Epithelial cell of prostate (primary cell): ENCODE measurements around the gene STK32B.
"Not testable (repeated sequence)": the region's sequence is repeated elsewhere in the genome, so short reads cannot be mapped to it uniquely, and the experiment has no call there.

Source experiments
- DNase-seq: peaks from one replicate; pipeline ENCODE4 v3.0.0-alpha.2; 2011; ENCODE audit warnings: low read depth, low spot score
- H3K27ac ChIP-seq: fragments of 450-650 bp; 2 replicates; pipeline ENCODE4 v1.5.1; 2017; ENCODE audit warnings: mild to moderate bottlenecking

Gene STK32B

DNA sequence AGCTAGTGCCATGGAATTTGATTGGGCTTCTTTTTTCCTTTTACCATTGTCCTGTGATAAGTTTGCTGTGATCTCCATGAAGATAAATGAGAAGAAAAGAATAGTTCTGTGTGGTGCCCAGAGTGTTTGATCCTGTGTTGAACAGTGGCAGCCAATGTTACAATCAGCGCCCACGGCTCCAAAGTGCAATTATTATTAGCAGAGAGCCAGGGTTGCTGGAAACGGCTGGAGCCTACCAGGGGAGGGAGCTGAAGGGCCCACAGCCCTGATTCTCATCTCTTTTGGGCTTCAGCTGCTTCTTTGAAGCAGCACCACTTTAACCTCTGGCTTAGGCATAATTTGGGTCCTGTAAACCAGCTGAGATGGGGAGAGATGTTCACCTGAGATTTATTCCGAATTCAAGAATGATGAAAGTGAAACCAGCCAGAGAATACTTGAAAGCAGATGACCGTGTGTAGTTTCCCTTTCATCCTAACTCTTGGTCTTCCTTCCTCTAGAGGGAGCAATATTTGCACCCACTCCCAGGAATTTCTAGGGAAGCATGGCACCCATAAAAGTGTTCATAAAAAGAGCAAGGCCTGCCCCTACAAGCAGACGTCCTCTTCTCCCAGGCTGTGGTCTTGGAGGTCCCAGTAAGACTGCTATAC, 358.8 kb downstream of the STK32B start:
- no peak for DNase-seq
- H3K27ac ChIP-seq: no peak overlapping the region

DNA sequence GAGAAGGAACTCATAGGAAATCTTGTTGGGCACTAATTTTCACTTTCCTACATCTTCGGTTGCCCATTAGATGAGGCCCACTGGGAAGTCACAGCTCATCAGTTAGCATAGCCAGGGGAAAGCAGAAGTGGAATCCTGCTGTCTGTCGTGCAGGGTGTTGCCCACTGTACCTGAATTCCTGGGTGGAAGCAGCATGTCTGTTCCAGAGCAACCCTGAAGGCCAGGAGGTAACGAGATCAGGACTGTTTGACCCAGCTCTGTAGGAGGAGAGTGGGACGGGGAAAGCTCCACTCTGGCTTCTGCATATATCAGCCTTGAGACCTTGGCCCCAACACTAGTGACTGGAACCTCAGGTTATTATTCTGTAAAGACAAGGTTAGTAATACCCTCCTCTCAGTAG, 361.0 kb downstream of the STK32B start:
- no peak overlapping the region for H3K27ac ChIP-seq
- DNase-seq: no peak

DNA sequence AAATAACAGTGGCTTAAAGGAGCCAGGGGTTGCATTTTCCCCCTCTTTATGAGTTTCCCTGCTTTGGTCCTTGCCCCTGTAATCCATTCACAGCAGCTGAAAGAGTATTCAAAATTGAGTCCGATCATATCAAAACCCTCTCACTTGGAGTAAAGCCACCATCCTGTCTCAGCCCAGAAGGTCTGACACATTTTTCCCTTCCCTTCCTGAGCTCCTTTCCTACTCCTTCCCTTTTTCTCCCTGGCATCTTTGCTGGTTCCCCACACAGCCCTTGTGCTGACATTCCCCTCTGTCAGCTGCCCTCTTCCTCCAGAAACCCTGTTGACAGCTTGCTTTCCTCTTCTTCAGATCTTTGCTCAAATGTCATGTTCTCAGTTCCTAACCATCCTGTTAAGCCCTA, 361.5 kb downstream of the STK32B start:
- no peak for DNase-seq
- no peak overlapping the region for H3K27ac ChIP-seq

DNA sequence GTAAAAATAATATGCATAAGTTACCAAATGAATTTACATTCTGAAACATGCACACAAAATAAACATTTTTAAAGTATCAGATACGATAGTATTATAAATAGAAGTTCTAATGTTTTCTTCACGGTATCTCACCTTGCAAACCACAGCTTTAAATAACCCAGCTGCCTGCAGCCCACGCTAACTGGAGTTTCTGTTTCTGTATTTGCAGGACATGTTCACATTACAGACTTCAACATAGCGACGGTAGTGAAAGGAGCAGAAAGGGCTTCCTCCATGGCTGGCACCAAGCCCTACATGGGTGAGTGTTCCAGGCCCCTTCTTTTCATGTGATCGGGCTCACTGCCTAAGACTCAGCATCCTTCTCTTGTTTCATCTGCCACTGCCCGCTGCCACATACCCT, 365.4 kb downstream of the STK32B start:
- no peak for DNase-seq
- no peak overlapping the region for H3K27ac ChIP-seq

DNA sequence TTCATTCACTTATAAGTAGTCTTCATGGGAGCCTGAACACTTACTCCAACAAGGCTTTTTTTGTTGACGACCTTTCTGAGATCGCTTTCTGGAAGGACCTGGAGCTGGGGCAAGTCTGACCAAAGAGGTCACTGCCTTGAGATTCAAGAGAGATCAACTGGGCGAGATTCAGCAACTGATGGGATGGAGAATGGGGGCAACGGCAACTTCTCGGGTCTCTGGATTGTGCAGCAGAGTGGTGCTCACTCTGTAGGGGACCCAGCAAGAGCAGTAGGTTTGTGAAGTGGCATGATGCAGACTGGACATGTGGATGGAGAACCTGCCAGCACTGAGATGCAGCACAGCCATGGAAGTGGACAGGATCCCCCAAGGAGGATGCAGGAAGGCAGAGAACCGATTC, 369.0 kb downstream of the STK32B start:
- H3K27ac ChIP-seq: no peak overlapping the region
- no peak for DNase-seq

DNA sequence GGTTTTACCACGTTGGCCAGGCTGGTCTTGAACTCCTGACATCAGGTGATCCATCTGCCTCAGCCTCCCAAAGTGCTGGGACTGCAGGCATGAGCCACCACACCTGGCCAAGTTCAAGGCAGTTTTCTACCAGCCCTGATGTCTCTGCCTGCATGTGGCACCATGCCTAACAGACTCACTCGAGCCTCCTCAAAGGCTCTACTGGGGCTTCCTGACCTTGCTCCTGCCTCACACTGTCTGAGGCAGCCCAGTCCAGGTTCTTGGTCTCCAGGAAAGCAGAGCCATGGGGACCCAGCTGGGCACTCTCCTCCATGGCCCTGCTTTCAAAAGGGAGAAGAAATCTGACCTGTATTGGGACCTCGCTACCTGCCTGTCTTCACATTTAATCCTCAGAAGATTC, 370.1 kb downstream of the STK32B start:
- no peak for DNase-seq
- H3K27ac ChIP-seq: no peak overlapping the region

DNA sequence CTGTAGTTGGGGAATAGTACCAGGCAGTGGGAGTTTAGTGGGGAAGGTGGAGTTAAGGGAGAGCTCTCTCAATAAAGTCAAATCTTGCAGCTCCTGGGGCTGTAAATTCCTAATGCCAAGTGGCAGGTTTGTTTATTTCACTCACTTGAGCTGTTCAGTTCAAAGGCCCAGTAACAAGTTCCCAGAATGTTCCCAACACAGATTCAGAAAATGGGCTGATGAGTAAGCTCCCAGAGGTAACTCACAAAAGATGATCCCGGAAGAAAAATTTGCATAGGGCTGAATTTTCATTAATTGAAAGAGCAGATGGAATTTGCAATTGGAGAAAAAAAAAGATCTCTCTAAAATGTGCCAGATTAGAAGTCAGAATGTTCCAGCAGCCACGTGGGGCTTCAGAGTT, 370.9 kb downstream of the STK32B start:
- no peak overlapping the region for H3K27ac ChIP-seq
- no peak for DNase-seq

DNA sequence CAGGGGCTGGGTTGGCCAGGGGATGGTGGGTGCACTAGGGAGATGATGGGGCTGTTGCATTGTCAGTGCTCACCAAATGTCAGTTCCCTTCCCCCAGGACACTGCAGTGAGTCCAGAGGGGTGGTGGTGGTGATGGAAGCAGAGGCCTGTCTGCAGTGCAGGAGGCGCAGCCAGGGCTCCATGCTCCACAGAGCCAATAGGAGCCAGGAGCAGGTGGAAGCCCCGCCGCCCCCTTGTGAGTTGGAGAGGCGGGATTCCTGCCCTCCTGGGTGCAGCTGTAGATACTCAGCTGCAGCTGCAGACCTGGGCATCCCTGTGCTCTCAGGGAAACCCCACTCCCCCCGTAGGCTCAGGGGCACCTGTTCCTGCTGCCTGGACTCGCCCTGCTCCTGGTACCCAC, 372.4 kb downstream of the STK32B start:
- DNase-seq: no peak
- H3K27ac ChIP-seq: no peak overlapping the region

DNA sequence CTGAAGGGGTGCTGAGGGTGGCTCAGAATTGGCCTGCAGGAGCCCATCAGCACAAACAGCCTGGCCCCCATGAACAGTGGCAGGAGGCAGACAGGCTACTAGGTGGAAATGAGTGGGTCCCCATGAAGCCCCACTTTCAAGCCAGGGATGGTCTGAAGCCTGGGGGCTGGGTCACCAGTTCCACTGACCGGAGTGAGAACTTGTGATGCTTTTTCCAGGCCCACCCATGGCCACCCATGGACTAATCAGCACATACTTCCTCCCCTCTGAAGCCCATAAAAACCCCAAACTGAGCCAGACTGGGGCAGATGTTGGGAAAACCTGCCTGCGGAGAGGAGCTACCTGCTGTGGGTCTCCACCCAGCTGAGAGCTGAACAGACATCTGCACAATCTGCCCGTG, 372.9 kb downstream of the STK32B start:
- no peak for DNase-seq
- no peak overlapping the region for H3K27ac ChIP-seq

DNA sequence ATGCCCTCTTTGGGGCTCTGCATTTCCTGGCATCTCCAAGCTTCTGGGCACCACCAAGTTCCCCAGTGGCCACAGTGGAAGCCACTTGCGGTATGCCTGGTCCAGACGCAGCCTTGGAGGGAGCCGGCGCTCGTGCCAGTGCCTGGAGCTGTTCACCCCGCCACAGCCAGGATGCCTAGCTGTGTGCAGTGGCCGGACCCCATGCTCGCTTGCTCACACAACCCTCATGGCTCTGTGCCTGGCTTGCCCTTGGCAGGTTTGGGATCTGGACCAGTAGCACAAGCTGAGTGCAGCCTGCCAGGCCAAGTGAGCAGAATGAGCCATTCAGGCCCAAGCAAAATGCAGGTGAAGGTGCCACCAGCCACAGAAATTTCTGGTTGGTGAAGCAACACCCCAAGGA, 373.6 kb downstream of the STK32B start:
- no peak overlapping the region for H3K27ac ChIP-seq
- no peak for DNase-seq

DNA sequence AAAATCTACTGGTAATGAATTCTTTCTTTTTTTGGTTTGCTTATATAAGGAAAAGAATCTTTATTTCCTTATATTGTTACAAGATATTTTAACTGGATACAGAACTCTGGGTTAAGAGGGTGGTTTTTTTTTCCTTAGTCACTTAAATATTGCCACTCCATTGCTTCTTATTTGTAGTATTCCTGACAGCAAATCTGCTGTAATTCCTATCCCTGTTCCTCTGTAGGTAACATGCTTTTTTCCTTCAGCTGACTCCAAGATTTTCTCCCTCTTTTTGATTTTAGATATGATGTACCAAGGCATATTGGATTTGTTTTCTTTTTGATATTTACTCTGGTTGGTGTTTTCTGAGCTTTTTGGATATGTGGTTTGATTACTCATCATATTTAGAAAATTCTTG, 378.5 kb downstream of the STK32B start:
- H3K27ac ChIP-seq: no peak overlapping the region
- DNase-seq: no peak

DNA sequence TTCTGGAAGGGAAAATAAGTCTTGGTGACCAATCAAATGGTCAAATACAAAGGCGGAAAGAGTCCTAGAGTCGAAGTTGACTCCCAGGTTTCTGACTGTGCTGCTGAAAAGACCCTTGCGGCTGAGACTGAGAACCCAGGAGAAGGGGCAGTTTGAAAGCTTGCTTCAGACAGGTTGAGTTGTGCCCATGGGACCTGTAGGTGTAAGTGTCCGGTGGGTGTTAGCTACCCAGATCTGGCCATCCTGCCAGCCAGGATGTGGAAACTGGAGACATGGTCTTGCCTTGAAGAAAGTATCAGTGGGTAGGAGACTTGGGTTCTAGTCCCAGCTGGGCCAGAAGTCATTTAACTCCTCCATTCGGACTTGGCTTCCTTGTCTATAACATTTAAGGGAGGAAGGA, 381.9 kb downstream of the STK32B start:
- H3K27ac ChIP-seq: no peak overlapping the region
- no peak for DNase-seq

DNA sequence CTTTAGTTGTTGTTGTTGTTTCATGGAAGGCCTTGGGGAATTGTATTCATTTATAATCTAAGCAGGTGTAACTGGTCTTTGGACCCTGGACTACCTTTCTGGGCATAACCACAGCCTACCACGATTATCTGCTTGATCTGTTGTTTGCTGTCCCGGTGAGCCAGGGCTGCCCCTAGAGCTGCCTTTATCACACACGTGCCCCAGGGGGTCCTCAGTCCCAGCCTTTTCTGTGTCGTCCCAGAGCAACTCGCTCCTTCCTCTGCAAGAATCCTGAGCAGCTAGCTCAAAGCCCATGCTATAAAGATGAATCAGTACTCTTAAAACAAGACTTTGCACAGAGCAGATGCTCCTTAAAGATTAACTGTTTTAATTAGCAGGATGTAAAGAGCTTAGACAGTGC, 383.9 kb downstream of the STK32B start:
- no peak overlapping the region for H3K27ac ChIP-seq
- no peak for DNase-seq

DNA sequence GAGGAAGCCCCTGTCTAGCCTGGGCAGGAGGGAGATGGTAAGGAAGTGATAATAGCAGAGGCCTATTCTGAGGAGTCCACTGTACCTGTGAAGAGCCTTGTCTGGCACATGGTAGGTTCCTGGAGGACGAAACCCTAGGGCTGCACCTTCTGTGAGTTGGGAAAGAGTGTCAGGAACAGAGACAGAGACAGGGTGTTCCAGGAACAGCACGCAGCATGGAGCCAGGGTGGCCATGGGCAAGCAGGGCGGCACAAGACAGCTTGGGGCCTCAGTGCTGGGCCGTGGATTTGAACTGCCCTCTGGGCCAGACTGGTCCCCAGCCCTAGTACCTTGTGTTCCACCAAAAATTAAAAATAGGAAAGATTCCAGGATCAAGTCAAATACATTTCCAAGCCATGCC, 384.5 kb downstream of the STK32B start:
- DNase-seq: no peak

DNA sequence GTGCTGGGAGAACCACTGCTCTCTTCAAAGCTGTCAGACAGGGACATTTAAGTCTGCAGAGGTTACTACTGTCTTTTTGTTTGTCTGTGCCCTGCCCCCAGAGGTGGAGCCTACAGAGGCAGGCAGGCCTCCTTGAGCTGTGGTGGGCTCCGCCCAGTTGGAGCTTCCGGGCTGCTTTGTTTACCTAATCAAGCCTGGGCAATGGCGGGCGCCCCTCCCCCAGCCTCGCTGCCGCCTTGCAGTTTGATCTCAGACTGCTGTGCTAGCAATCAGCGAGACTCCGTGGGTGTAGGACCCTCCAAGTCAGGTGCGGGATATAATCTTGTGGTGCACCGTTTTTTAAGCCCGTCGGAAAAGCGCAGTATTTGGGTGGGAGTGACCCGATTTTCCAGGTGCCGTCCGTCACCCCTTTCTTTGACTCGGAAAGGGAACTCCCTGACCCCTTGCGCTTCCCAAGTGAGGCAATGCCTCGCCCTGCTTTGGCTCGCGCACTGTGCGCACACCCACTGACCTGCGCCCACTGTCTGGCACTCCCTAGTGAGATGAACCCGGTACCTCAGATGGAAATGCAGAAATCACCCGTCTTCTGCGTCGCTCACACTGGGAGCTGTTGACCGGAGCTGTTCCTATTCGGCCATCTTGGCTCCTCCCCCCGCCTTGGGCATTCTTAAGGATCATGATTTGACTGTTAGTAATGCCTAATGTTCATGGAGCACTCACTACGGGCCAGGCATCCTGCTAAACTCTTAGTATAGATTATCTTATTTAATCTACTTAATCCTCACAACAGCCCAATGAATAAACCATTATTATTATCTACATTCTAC, 392.9 kb downstream of the STK32B start:
- H3K27ac ChIP-seq, DNase-seq: not testable (repeated sequence)

More for the DNA sequence above, 384.5 kb downstream of the STK32B start:
- H3K27ac ChIP-seq: no peak overlapping the region

DNA sequence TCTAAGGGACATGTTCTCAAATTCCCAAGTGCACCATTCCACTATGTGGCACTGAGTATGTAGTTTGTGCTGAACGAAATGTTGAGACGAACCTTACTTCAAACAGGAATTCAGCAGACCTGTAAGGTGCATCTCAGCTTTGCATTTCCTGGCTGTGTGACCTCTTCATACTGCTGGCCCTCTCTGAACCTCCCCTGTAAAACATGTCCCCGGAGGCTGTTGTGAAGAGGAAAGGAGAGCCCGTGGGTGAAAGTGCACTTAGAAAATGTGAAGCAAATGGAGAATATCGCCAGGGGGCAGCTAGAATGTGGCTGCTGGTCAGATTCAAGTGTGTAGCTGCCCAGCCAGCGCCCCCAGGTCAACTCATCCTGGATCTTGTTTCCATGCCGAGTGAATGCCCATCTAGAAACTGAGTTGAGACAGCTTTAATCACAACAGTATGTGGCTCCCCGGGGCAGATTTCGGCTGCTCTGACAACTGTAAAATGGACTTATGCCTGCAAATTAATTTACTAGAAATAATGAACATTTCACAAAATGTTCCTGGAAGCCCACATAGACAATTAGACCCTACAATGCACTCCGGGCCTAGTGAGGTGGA, 393.7 kb downstream of the STK32B start:
- no peak for DNase-seq
- H3K27ac ChIP-seq: no peak overlapping the region

DNA sequence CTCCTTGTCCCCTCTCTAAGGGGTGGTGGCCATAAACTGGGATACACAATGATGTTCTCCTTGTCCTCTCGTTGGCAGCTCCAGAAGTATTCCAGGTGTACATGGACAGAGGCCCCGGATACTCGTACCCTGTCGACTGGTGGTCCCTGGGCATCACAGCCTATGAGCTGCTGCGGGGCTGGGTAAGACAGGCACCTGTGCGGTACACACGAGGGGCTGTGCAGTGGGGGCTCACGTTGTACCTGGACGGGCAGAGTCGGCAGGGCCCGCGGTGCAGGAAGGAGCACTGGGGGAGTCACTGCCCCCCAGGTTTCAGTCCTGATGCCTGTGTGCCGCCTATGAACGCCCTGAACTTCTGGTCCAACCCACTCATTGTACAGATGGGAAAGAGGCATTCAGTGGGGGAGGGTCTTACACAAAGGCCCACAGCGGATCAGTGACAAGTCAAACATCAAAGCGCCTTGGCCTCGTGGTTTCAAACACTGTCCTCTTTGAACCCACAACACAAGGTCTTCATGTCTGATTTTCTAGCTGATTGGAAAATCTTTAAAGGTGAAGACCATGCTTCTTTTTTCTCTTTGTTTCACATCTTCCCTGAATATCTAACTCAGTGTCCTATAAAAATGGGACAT, 395.4 kb downstream of the STK32B start:
- no peak overlapping the region for H3K27ac ChIP-seq

DNA sequence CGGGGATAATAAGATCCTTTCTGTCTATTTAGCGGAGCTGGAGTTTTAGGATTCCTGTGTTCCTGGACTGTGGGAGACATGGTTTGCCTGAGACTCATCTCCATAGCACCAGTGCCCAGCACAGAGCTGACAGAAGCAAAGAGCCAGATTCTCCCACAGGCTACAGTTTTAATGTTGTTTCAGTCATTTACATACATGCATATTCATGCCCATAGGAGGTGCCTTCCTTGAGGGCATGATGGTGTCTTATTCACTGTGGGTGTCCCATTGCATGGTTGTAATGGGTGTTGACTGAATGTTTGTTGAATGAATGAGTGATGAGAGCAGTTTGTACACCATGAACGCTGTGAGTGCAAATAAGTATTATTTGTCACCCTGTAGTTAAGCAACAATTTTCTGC, 396.5 kb downstream of the STK32B start:
- DNase-seq: no peak
- H3K27ac ChIP-seq: no peak overlapping the region

More for the DNA sequence above, 395.4 kb downstream of the STK32B start:
- no peak for DNase-seq

DNA sequence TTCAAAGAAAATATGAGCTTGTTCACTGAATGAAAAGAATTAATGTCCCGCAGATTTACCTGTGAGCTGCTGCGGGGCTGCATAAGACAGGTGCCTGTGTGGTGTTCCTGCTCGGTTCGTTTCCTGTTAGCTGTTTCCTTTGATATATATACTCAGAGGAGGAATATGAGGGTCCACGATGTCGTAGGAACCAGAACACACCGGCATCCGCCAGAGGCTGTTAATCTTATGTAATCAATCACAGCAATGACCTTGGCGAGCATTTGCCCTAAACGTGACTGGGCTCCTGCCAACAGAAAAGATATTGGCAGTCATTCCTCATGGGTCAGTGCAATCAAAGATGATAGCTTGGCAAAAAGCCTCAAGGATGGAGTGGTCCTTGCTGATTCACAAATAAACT, 396.9 kb downstream of the STK32B start:
- no peak for DNase-seq

DNA sequence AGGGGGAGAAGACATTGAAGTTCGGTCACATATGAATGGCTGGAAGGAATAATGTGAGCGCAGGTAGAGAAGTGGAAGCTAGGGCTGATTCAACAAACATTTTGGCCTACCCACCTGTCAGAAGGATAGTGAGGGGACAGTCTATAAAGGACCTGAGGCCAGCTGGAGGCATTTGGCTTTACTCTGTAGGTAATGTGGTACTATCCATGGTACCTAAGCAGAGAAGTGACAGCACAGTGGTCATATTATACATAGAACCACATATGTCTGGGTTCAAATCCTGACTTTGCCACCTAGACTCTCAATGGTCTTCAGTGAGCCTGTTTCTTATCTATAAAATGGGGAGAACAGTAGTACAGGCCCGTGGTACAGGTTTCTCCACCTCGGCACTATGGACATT, 400.0 kb downstream of the STK32B start:
- no peak overlapping the region for H3K27ac ChIP-seq
- DNase-seq: no peak

More for the DNA sequence above, 396.9 kb downstream of the STK32B start:
- H3K27ac ChIP-seq: no peak overlapping the region

DNA sequence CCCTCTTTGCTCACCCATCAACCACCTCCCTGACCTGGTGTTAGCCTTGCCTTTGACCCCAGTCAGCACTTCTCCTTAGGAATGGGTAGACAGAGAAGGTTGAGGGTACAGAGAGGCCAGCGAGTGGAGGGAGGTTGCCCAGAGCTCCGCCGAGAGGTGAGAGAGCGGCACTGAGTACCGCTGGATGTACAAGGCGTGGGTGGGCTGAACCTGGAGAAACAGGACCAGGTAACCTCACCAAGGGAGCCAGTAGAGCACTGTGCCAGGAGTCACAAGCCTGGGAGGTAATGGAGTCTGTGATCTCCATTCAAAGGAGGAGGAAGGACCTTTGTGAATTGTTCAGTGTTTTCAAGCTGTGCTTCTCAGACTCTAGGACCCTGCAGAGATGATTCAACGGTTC, 400.9 kb downstream of the STK32B start:
- DNase-seq: no peak
- no peak overlapping the region for H3K27ac ChIP-seq
